Measurements from ENCODE around the gene P2RY1.

GRCh38 chr3:152858170-152858800, 23.4 kb downstream of the P2RY1 start:
- TF ChIP-seq CTCF (IDR thresholded peaks at IDR 0.05; ENCODE audit: low read depth, low read length) (no peak), EZH2phosphoT487 (IDR thresholded peaks at IDR 0.05; ENCODE audit: low read depth) (no peak)
